Measurements from ENCODE around the gene SPATC1L.

DNA sequence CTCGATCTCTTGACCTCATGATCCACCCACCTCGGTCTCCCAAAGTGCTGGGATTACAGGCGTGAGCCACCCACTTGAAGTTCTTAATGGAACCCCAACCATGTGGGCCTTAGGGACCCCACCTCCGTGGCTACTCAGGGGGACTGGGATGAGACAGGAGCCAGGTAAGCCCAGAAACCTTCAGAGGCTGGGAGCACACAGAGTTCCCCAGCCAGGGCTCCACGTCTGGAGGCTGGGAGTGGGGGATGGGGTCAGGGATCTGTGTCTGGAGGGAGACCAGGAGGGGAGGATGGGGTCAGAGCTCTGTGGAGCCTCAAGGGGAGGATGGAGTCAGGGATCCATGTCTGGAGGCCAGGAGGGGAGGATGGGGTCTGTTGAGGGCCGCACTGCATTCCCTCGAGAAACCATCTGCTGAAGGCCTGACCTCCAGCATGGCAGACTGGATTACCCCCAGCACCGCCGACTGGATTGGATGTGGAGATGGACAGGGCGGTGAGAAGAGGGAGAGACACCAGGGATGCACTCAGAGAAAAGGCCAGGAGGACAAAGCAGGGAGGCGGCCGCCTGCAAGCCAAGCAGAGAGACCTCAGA lies 26.8 kb downstream of the SPATC1L start:
- TF ChIP-seq, protein P1, sequence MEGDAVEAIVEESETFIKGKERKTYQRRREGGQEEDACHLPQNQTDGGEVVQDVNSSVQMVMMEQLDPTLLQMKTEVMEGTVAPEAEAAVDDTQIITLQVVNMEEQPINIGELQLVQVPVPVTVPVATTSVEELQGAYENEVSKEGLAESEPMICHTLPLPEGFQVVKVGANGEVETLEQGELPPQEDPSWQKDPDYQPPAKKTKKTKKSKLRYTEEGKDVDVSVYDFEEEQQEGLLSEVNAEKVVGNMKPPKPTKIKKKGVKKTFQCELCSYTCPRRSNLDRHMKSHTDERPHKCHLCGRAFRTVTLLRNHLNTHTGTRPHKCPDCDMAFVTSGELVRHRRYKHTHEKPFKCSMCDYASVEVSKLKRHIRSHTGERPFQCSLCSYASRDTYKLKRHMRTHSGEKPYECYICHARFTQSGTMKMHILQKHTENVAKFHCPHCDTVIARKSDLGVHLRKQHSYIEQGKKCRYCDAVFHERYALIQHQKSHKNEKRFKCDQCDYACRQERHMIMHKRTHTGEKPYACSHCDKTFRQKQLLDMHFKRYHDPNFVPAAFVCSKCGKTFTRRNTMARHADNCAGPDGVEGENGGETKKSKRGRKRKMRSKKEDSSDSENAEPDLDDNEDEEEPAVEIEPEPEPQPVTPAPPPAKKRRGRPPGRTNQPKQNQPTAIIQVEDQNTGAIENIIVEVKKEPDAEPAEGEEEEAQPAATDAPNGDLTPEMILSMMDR (IDR thresholded peaks at IDR 0.05; ENCODE audit: low read depth, low read length) = no peak
- TF ChIP-seq MYC (IDR thresholded peaks at IDR 0.05; ENCODE audit: low read depth, low read length) = no peak
- no peak for TF ChIP-seq POLR2A (IDR thresholded peaks at IDR 0.05; ENCODE audit: extremely low read depth, insufficient read length)
- TF ChIP-seq, protein P2, sequence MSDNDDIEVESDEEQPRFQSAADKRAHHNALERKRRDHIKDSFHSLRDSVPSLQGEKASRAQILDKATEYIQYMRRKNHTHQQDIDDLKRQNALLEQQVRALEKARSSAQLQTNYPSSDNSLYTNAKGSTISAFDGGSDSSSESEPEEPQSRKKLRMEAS (IDR thresholded peaks at IDR 0.05; ENCODE audit: low read depth, low read length) = no peak

Measured in NB4 (cell line).